Spinal cord (tissue), 10 donors: ENCODE measurements around the gene STXBP5L. TPM values are rescaled to one million over a fixed set of nuclear protein-coding genes. Genes with fewer than 3 reads are reported as not detected.
"Not testable (repeated sequence)": the region's sequence is repeated elsewhere in the genome, so short reads cannot be mapped to it uniquely, and the experiment has no call there.

Source experiments
- DNase-seq, 6 donors: peaks; one replicate each; pipeline versions ENCODE4 v3.0.0 to v3.0.0-alpha.2; 2013 to 2015; ENCODE audit warnings: low spot score in 6 of 6, low read depth in 4 of 6
- H3K27ac ChIP-seq: one replicate; pipeline ENCODE4 v1.5.1; 2013; ENCODE audit warnings: low read depth, low read length, control low read depth
- H3K27me3 ChIP-seq: one replicate; pipeline ENCODE4 v1.6.1; 2013; ENCODE audit warnings: low read length; ENCODE audit not compliant: control insufficient read depth, insufficient read depth
- H3K36me3 ChIP-seq: one replicate; pipeline ENCODE4 v1.6.1; 2013; ENCODE audit warnings: low read length; ENCODE audit not compliant: control insufficient read depth, insufficient read depth
- H3K4me1 ChIP-seq: one replicate; pipeline ENCODE4 v1.6.1; 2013; ENCODE audit warnings: low read length; ENCODE audit not compliant: control insufficient read depth, insufficient read depth
- H3K4me3 ChIP-seq: one replicate; pipeline ENCODE4 v1.5.1; 2013; ENCODE audit warnings: low read depth, low read length, control low read depth
- H3K9me3 ChIP-seq: one replicate; pipeline ENCODE4 v1.6.1; 2013; ENCODE audit warnings: low read length; ENCODE audit not compliant: control insufficient read depth, insufficient read depth
- WGBS: methylation state at CpG from one replicate; pipeline ENCODE4 v1.1.5; 2013; ENCODE audit warnings: missing lambda C conversion rate; ENCODE audit not compliant: insufficient coverage; 5-methylcytosine and 5-hydroxymethylcytosine counted together
- polyA plus RNA-seq, 2 donors: library from polyadenylated mRNA; unstranded; fragments of 120-200 nt; gene quantifications; one replicate each; pipeline ENCODE4 v1.2.1, GENCODE V29; 2013; ENCODE audit not compliant: insufficient read length in 2 of 2
- total RNA-seq, 2 donors: library from RNA; depleted of rRNA in 1 of 2; stranded (reverse); fragments of 120-200 nt in 1 of 2; fragments of >200 nt in 1 of 2; gene quantifications; one replicate each; pipeline versions ENCODE4 v1.2.3 to v1.2.4, GENCODE V29; 2013 to 2014
- donor health status: healthy.

The STXBP5L gene
- total and polyA plus RNA-seq, 4 donors, result 4.1 to 19.1 (median 6.4) TPM

- no peaks in the 10 kb centered on the region for H3K4me1 ChIP-seq
- WGBS, result 100% methylated on average over 1 of the region's 2 CpGs
These were observed 344.7 kb downstream of the STXBP5L start for GRCh38 chr3:121252676-121253075.

GRCh38 chr3:121269389-121269788 lies 361.4 kb downstream of the STXBP5L start:
- Histone ChIP-seq H3K4me1 (no peaks in the 10 kb centered on the region), H3K27me3 (no peaks in the 10 kb centered on the region), H3K27ac (no peak overlapping the region), H3K9me3 (no peaks in the 10 kb centered on the region), H3K4me3 (no peak overlapping the region), H3K36me3 (no peaks in the 10 kb centered on the region)
- WGBS, result no CpG with 5 or more reads among the region's 1 CpG
- DNase-seq, result no peak

More at GRCh38 chr3:121252676-121253075, 344.7 kb downstream of the STXBP5L start:
- Histone ChIP-seq H3K27ac (no peak overlapping the region), H3K27me3 (no peaks in the 10 kb centered on the region), H3K4me3 (no peak overlapping the region), H3K36me3 (no peaks in the 10 kb centered on the region), H3K9me3 (no peaks in the 10 kb centered on the region)
- no peak for DNase-seq

- H3K4me3 ChIP-seq, result no peak overlapping the region
- no peak overlapping the region for H3K27ac ChIP-seq
- no peaks in the 10 kb centered on the region for H3K36me3 ChIP-seq
These were observed 366.4 kb downstream of the STXBP5L start for GRCh38 chr3:121274411-121274810.

GRCh38 chr3:121295452-121295851 lies 387.4 kb downstream of the STXBP5L start:
- no peaks in the 10 kb centered on the region for H3K9me3 ChIP-seq
- DNase-seq, result no peak
- H3K4me3 ChIP-seq, result no peak overlapping the region
- H3K36me3 ChIP-seq, result no peaks in the 10 kb centered on the region
- H3K27me3 ChIP-seq, result no peaks in the 10 kb centered on the region
- no peaks in the 10 kb centered on the region for H3K4me1 ChIP-seq
- no CpG with 5 or more reads among the region's 3 CpGs for WGBS
- H3K27ac ChIP-seq, result no peak overlapping the region

More at GRCh38 chr3:121274411-121274810, 366.4 kb downstream of the STXBP5L start:
- no peaks in the 10 kb centered on the region for H3K27me3 ChIP-seq
- H3K4me1 ChIP-seq, result no peaks in the 10 kb centered on the region
- DNase-seq, result no peak
- peaks cover 6% of the 10 kb centered on the region for H3K9me3 ChIP-seq

GRCh38 chr3:121295979-121296378 lies 388.0 kb downstream of the STXBP5L start:
- Histone ChIP-seq H3K4me3 (no peak overlapping the region), H3K4me1 (no peaks in the 10 kb centered on the region), H3K27ac (no peak overlapping the region), H3K9me3 (no peaks in the 10 kb centered on the region), H3K36me3 (no peaks in the 10 kb centered on the region), H3K27me3 (no peaks in the 10 kb centered on the region)
- no peak for DNase-seq

- Histone ChIP-seq H3K27me3 (no peaks in the 10 kb centered on the region), H3K4me3 (no peak overlapping the region), H3K4me1 (no peaks in the 10 kb centered on the region), H3K9me3 (no peaks in the 10 kb centered on the region), H3K27ac (no peak overlapping the region), H3K36me3 (no peaks in the 10 kb centered on the region)
- no peak for DNase-seq
These were observed 416.3 kb downstream of the STXBP5L start for GRCh38 chr3:121324320-121324719.

GRCh38 chr3:121330118-121330517 lies 422.1 kb downstream of the STXBP5L start:
- Histone ChIP-seq H3K36me3 (no peaks in the 10 kb centered on the region), H3K27me3 (no peaks in the 10 kb centered on the region), H3K27ac (no peak overlapping the region), H3K9me3 (no peaks in the 10 kb centered on the region), H3K4me1 (no peaks in the 10 kb centered on the region), H3K4me3 (no peak overlapping the region)
- 71% methylated on average over 1 of the region's 1 CpG for WGBS
- DNase-seq, result no peak

- Histone ChIP-seq H3K27ac (no peak overlapping the region), H3K4me1 (no peaks in the 10 kb centered on the region), H3K9me3 (no peaks in the 10 kb centered on the region), H3K27me3 (no peaks in the 10 kb centered on the region), H3K36me3 (no peaks in the 10 kb centered on the region), H3K4me3 (no peak overlapping the region)
- no peak for DNase-seq
- 90% methylated on average over 4 of the region's 4 CpGs for WGBS
These were observed 422.6 kb downstream of the STXBP5L start for GRCh38 chr3:121330634-121331033.

- WGBS, result 97% methylated on average over 5 of the region's 5 CpGs
- H3K4me3 ChIP-seq, DNase-seq, H3K4me1 ChIP-seq, H3K9me3 ChIP-seq, H3K27me3 ChIP-seq, H3K27ac ChIP-seq, H3K36me3 ChIP-seq: not testable (repeated sequence)
These were observed 448.0 kb downstream of the STXBP5L start for GRCh38 chr3:121355960-121356359.

- Histone ChIP-seq H3K36me3 (no peaks in the 10 kb centered on the region), H3K4me3 (no peak overlapping the region), H3K4me1 (no peaks in the 10 kb centered on the region), H3K27ac (no peak overlapping the region), H3K27me3 (no peaks in the 10 kb centered on the region), H3K9me3 (no peaks in the 10 kb centered on the region)
- DNase-seq, result no peak
- 86% methylated on average over 2 of the region's 2 CpGs for WGBS
These were observed 454.2 kb downstream of the STXBP5L start for GRCh38 chr3:121362035-121362734.
